ENCODE results near the gene SRPK1.

Gene SRPK1

DNA sequence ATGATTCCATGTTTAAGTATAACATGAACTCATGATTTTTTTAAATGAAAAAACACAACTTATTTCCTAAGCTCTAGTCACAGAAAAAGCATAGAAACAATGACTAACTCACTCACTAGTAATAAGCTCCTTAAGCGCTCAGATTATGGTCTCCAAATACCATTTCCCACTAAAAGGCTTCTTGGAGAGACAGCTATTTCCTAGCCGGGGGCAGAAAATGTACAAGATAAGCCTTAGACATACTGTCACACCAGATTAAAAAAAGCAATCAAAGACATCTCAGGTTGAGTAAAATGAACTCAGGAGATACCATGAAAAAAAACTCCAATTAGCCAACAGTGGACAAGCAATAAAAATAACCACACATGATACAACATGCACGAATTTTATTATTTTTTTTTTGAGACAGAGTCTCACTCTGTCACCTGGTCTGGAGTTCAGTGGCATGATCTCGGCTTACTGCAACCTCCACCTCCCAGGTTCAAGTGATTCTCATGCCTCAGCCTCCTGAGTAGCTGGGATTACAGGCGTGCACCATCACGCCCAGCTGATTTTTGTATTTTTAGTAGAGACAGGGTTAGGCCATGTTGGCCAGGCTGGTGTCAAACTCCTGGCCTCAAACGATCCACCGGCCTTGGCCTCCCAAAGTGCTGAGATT is 14.9 kb downstream of the SRPK1 start:
- H3K4me3 ChIP-seq (ENCODE audit: low read depth, low read length), result no peak overlapping the region
- DNase-seq (ENCODE audit: low read depth), result no peak

- no peak overlapping the region for H3K4me3 ChIP-seq (ENCODE audit: low read depth, low read length)
- DNase-seq (ENCODE audit: low read depth), result no peak
Measured at GRCh38 chr6:35905141-35905785, 15.6 kb downstream of the SRPK1 start.

GRCh38 chr6:35903679-35904078 is 17.2 kb downstream of the SRPK1 start:
- DNase-seq (ENCODE audit: low read depth), result no peak
- H3K4me3 ChIP-seq (ENCODE audit: low read depth, low read length), result no peak overlapping the region

DNA sequence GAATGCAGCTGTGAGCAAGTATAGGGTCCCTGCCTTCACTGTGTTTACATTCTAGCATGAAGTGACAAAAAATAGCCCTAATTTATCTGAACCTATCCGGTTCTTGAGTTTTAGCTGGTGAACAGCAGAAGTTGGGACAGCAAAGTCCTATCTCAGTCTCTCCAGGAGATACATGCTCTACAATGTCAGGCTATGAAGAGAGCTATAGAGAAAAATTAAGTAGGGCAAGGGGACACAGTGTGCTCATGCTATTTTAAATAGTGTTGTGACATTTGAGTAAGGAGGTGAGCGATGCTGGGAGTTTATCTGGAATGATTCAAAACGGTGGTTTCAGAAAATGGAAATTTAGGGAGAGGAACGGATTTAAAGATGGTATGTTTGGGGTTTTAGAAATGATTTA is 20.4 kb downstream of the SRPK1 start:
- DNase-seq (ENCODE audit: low read depth), result no peak
- H3K4me3 ChIP-seq (ENCODE audit: low read depth, low read length), result no peak overlapping the region

GRCh38 chr6:35898003-35898402 is 22.9 kb downstream of the SRPK1 start:
- no peak for DNase-seq (ENCODE audit: low read depth)
- H3K4me3 ChIP-seq (ENCODE audit: low read depth, low read length), result no peak overlapping the region

- no peak for DNase-seq (ENCODE audit: low read depth)
Measured at GRCh38 chr6:35897486-35897885, 23.4 kb downstream of the SRPK1 start.

GRCh38 chr6:35897036-35897435 is 23.9 kb downstream of the SRPK1 start:
- H3K4me3 ChIP-seq (ENCODE audit: low read depth, low read length), result no peak overlapping the region
- DNase-seq (ENCODE audit: low read depth), result no peak

More at GRCh38 chr6:35897486-35897885, 23.4 kb downstream of the SRPK1 start:
- H3K4me3 ChIP-seq (ENCODE audit: low read depth, low read length), result no peak overlapping the region

DNA sequence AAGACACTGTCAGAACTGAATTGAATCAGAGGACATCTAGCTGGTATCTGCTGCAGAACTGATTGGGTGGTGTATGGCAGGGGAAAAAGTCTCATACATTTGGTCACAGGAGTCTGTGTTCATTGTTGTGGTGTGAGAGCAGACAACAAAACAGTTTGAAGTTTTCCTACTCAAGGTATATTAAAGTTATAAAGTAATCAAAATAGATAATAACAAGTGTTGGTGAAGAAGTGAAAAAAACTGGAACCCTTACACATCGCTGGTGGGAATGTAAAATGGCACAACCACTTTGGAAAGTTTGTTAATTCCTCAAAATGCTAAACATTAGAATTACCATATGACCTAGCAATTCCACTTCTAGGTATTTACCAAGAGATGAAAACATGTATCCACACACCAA is 24.7 kb downstream of the SRPK1 start:
- H3K4me3 ChIP-seq (ENCODE audit: low read depth, low read length), result no peak overlapping the region
- DNase-seq (ENCODE audit: low read depth), result no peak

- no peak overlapping the region for H3K4me3 ChIP-seq (ENCODE audit: low read depth, low read length)
- DNase-seq (ENCODE audit: low read depth), result no peak
Measured at GRCh38 chr6:35895560-35895959, 25.3 kb downstream of the SRPK1 start.

- H3K4me3 ChIP-seq (ENCODE audit: low read depth, low read length), result no peak overlapping the region
- no peak for DNase-seq (ENCODE audit: low read depth)
Measured at GRCh38 chr6:35894776-35895175, 26.1 kb downstream of the SRPK1 start.

GRCh38 chr6:35893246-35893645 is 27.7 kb downstream of the SRPK1 start:
- no peak overlapping the region for H3K4me3 ChIP-seq (ENCODE audit: low read depth, low read length)
- DNase-seq (ENCODE audit: low read depth), result no peak

DNA sequence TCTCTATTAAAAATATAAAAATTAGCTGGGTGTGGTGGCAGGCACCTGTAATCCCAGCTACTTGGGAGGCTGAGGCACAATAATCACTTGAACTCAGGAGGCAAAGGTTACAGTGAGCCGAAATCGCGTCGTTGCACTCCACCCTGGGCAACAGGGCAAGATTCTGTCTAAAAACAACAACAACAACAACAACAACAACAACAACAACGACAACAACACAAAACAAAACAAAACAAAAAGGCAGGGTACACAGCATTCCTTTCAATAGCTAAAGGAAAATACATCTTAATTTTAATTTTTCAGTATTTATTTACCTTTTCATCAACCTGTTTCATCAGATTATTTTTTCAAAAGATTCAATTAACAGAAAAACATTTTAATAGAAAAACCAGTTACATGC is 28.4 kb downstream of the SRPK1 start:
- H3K4me3 ChIP-seq (ENCODE audit: low read depth, low read length), result no peak overlapping the region

GRCh38 chr6:35879151-35879550 is 41.7 kb downstream of the SRPK1 start:
- no peak overlapping the region for H3K4me3 ChIP-seq (ENCODE audit: low read depth, low read length)
- DNase-seq (ENCODE audit: low read depth), result no peak

More for the DNA sequence above, 28.4 kb downstream of the SRPK1 start:
- DNase-seq (ENCODE audit: low read depth), result no peak

- DNase-seq (ENCODE audit: low read depth), result no peak
- H3K4me3 ChIP-seq (ENCODE audit: low read depth, low read length), result no peak overlapping the region
Measured at GRCh38 chr6:35876902-35877301, 44.0 kb downstream of the SRPK1 start.

DNA sequence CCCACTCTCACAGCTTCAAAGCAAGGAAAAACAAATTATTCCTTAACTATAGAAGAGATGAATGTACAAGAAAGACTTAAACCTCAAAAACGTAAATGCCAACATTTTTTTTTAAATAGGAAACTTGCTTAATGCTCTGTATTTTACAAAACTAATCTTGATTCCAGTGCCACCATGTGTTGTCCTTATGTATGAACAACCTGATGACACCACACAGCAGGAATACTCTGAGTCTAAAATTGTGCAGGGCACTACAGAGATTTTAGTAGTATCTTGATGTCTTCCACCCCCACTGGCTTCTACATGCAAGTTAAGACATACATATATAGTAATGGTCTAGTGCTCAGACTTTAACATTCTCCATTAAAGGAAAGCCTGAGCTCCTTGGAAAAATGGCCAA is 46.2 kb downstream of the SRPK1 start:
- no peak for DNase-seq (ENCODE audit: low read depth)

GRCh38 chr6:35859367-35859766 is 61.5 kb downstream of the SRPK1 start:
- H3K4me3 ChIP-seq (ENCODE audit: low read depth, low read length), result no peak overlapping the region
- DNase-seq (ENCODE audit: low read depth), result no peak

More for the DNA sequence above, 46.2 kb downstream of the SRPK1 start:
- no peak overlapping the region for H3K4me3 ChIP-seq (ENCODE audit: low read depth, low read length)

DNA sequence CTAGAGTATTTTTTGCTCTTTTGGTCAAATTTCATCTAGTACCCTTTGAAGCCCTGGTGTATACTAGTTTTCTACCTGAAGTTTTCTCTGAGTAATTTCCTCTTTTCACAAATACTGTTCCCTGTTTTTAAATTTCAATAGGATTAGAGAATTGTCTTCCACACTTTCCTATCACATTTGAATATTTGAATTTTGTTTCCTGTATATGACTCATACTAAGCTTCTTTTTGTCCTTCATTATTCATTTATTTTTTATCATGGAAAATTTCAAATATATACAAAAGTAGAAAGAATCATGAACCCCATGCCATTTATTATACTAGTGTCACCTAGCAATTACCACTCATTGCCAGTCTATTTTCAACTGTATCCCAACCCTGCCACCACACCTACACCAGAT is 63.0 kb downstream of the SRPK1 start:
- no peak for DNase-seq (ENCODE audit: low read depth)
- no peak overlapping the region for H3K4me3 ChIP-seq (ENCODE audit: low read depth, low read length)

DNA sequence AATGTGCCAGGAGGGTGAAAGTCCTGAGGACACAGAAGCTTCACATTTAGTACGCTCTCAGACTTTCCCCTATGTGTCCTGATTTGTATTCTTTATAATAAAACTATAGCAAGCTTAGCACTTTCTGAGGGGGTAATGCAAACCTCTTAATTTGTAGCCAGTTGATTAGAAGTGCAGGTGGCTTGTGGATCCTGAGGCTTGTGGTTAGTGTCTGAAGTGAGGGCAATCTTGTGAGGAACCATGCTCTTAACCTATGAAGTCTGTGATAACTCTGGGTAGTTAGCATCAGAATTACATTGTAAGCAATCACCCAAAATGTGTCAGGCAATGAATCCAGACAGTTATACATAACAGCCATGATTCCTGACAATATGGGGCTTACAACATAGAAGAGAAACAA is 64.6 kb downstream of the SRPK1 start:
- no peak for DNase-seq (ENCODE audit: low read depth)
- no peak overlapping the region for H3K4me3 ChIP-seq (ENCODE audit: low read depth, low read length)

DNA sequence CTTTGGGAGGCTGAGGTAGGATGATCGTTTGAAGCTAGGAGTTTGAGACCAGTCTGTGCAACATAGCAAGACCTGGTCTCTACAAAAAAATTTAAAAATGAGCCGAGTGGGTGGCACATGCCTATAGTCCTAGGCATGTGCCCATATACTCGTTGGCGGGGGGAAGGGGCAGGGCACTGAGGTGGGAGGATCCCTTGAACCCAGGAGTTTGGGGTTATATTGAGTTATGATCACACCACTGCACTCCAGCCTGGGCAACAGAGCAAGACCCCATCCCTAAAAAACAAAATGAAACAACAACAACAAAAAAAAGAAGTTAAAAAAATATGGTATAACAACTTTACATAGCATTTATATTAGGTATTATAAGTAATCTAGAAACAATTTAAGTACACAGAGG is 67.9 kb downstream of the SRPK1 start:
- DNase-seq (ENCODE audit: low read depth), result no peak
- H3K4me3 ChIP-seq (ENCODE audit: low read depth, low read length), result no peak overlapping the region

DNA sequence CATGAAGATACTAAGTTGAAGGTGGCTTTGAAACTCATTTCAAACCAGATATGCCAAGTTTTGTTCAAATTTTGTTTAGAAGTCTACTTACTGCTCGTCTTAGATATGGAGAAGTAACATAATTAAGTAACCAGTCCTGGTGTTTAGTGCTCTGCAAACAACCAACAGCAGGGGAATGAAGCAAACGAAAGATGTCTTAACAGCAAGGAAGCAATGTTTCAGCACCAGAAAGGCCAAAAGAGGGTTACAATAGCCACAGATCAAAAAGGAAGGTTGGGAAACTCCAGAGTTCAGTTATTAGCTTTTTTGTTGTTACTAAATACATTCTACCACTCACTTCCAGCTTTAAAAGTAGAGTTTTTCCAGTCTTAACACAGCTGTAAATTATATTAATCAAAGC is 70.7 kb downstream of the SRPK1 start:
- no peak for DNase-seq (ENCODE audit: low read depth)
- no peak overlapping the region for H3K4me3 ChIP-seq (ENCODE audit: low read depth, low read length)

DNA sequence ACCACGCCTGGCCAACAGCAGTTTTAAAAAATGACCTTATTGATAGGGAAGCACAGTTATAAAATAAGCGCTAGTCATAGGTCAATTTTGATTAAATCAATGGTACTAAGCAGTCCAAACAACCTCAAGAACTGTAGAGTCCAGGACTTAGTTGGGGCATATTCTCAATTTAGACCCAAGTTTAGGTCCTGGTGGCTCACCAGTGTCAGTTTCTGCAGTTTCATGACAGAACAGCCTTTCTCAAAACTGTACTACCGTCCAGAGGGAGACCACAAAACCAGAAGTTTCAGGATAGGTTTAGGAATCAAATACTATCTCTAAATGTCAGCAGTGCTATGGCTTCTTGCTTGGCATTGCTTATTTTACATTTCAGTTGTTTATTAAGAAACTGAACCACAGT is 76.6 kb downstream of the SRPK1 start:
- DNase-seq (ENCODE audit: low read depth), result no peak
- no peak overlapping the region for H3K4me3 ChIP-seq (ENCODE audit: low read depth, low read length)

Measured in skeletal muscle cell (primary cell).